ENCODE data around the gene ACAD10. TPM values are rescaled to one million over a fixed set of nuclear protein-coding genes. Genes with fewer than 3 reads are reported as not detected.

The ACAD10 gene
- total RNA-seq, 1 donor from 2014 or later = 16.9 TPM

GRCh38 chr12:111687952-111688351, 2.1 kb downstream of the ACAD10 start:
- DNase-seq (ENCODE audit: low read depth) (no peak), FAIRE-seq (no peak)
- TF ChIP-seq EZH2 (IDR thresholded peaks at IDR 0.05; ENCODE audit: insufficient read depth, low read length) (no peak), CTCF (IDR thresholded peaks at IDR 0.05; ENCODE audit: insufficient read depth, low read depth, low read length) (no peak)
- Mint-ChIP-seq H3K4me1 (ENCODE audit: low read depth, unreplicated experiment) (peaks cover 14% of the 10 kb centered on the region), H3K9me3 (ENCODE audit: unreplicated experiment) (no peaks in the 10 kb centered on the region), H3K36me3 (ENCODE audit: low read depth, unreplicated experiment) (peaks cover 12% of the 10 kb centered on the region), H3K27ac (ENCODE audit: unreplicated experiment) (no peak overlapping the region), H3K4me3 (ENCODE audit: unreplicated experiment) (no peak overlapping the region), H3K27me3 (ENCODE audit: low read depth, unreplicated experiment) (no peaks in the 10 kb centered on the region)
- H3K4me2 ChIP-seq (ENCODE audit: low read length) = no peak overlapping the region
- peaks cover 44% of the 10 kb centered on the region for H3K79me2 ChIP-seq (ENCODE audit: insufficient read depth, low read length)
- H3K9me3 ChIP-seq (ENCODE audit: insufficient read depth, low read depth, low read length) = no peaks in the 10 kb centered on the region
- H3K27ac ChIP-seq (ENCODE audit: low read depth, low read length) = no peak overlapping the region
- no peak overlapping the region for H3K4me3 ChIP-seq (ENCODE audit: insufficient read depth, low read depth, low read length)
- H3K9ac ChIP-seq (ENCODE audit: low read length) = no peak overlapping the region
- peaks cover 18% of the 10 kb centered on the region for H3K4me1 ChIP-seq (ENCODE audit: insufficient read depth, low read length)
- no peak overlapping the region for H2AFZ ChIP-seq (ENCODE audit: low read depth, low read length)
- H3K36me3 ChIP-seq (ENCODE audit: insufficient read depth, low read length) = no peaks in the 10 kb centered on the region
- peaks cover 23% of the 10 kb centered on the region for H4K20me1 ChIP-seq (ENCODE audit: insufficient read depth, low read length)
- no peaks in the 10 kb centered on the region for H3K27me3 ChIP-seq (ENCODE audit: insufficient read depth, low read length)

GRCh38 chr12:111691262-111691661, 5.4 kb downstream of the ACAD10 start:
- no peaks in the 10 kb centered on the region for H3K9me3 Mint-ChIP-seq (ENCODE audit: unreplicated experiment)
- no peaks in the 10 kb centered on the region for H3K27me3 Mint-ChIP-seq (ENCODE audit: low read depth, unreplicated experiment)
- no peak for FAIRE-seq
- H3K27ac Mint-ChIP-seq (ENCODE audit: unreplicated experiment) = no peak overlapping the region
- H3K4me1 ChIP-seq (ENCODE audit: insufficient read depth, low read length) = peaks cover 8% of the 10 kb centered on the region
- H3K36me3 Mint-ChIP-seq (ENCODE audit: low read depth, unreplicated experiment) = peaks cover 15% of the 10 kb centered on the region
- H3K27me3 ChIP-seq (ENCODE audit: insufficient read depth, low read length) = no peaks in the 10 kb centered on the region
- peaks cover 9% of the 10 kb centered on the region for H3K36me3 ChIP-seq (ENCODE audit: insufficient read depth, low read length)
- peaks cover 6% of the 10 kb centered on the region for H3K4me1 Mint-ChIP-seq (ENCODE audit: low read depth, unreplicated experiment)
- no peak overlapping the region for H3K4me3 Mint-ChIP-seq (ENCODE audit: unreplicated experiment)
- peaks cover 3% of the 10 kb centered on the region for H4K20me1 ChIP-seq (ENCODE audit: insufficient read depth, low read length)
- no peak for DNase-seq (ENCODE audit: low read depth)
- H3K9ac ChIP-seq (ENCODE audit: low read length) = no peak overlapping the region
- no peak overlapping the region for H3K4me3 ChIP-seq (ENCODE audit: insufficient read depth, low read depth, low read length)
- H2AFZ ChIP-seq (ENCODE audit: low read depth, low read length) = no peak overlapping the region
- no peaks in the 10 kb centered on the region for H3K9me3 ChIP-seq (ENCODE audit: insufficient read depth, low read depth, low read length)
- no peak overlapping the region for H3K27ac ChIP-seq (ENCODE audit: low read depth, low read length)
- TF ChIP-seq CTCF (IDR thresholded peaks at IDR 0.05; ENCODE audit: insufficient read depth, low read depth, low read length) = no peak
- TF ChIP-seq EZH2 (IDR thresholded peaks at IDR 0.05; ENCODE audit: insufficient read depth, low read length) = no peak
- H3K4me2 ChIP-seq (ENCODE audit: low read length) = no peak overlapping the region
- H3K79me2 ChIP-seq (ENCODE audit: insufficient read depth, low read length) = peaks cover 13% of the 10 kb centered on the region

- H2AFZ ChIP-seq (ENCODE audit: low read depth, low read length) = no peak overlapping the region
- DNase-seq (ENCODE audit: low read depth) = no peak
- no peaks in the 10 kb centered on the region for H3K9me3 ChIP-seq (ENCODE audit: insufficient read depth, low read depth, low read length)
- no peak overlapping the region for H3K4me3 Mint-ChIP-seq (ENCODE audit: unreplicated experiment)
- peaks cover under 1% of the 10 kb centered on the region for H3K79me2 ChIP-seq (ENCODE audit: insufficient read depth, low read length)
- no peaks in the 10 kb centered on the region for H3K4me1 ChIP-seq (ENCODE audit: insufficient read depth, low read length)
- no peaks in the 10 kb centered on the region for H3K4me1 Mint-ChIP-seq (ENCODE audit: low read depth, unreplicated experiment)
- H3K36me3 ChIP-seq (ENCODE audit: insufficient read depth, low read length) = peaks cover 9% of the 10 kb centered on the region
- peaks cover 3% of the 10 kb centered on the region for H4K20me1 ChIP-seq (ENCODE audit: insufficient read depth, low read length)
- no peak for FAIRE-seq
- no peak overlapping the region for H3K27ac ChIP-seq (ENCODE audit: low read depth, low read length)
- H3K9me3 Mint-ChIP-seq (ENCODE audit: unreplicated experiment) = no peaks in the 10 kb centered on the region
- no peak overlapping the region for H3K9ac ChIP-seq (ENCODE audit: low read length)
- TF ChIP-seq CTCF (IDR thresholded peaks at IDR 0.05; ENCODE audit: insufficient read depth, low read depth, low read length) = peak; percentile 31
- no peak for TF ChIP-seq EZH2 (IDR thresholded peaks at IDR 0.05; ENCODE audit: insufficient read depth, low read length)
- H3K27me3 ChIP-seq (ENCODE audit: insufficient read depth, low read length) = no peaks in the 10 kb centered on the region
- H3K27me3 Mint-ChIP-seq (ENCODE audit: low read depth, unreplicated experiment) = no peaks in the 10 kb centered on the region
- H3K36me3 Mint-ChIP-seq (ENCODE audit: low read depth, unreplicated experiment) = peaks cover 15% of the 10 kb centered on the region
- H3K4me2 ChIP-seq (ENCODE audit: low read length) = no peak overlapping the region
- no peak overlapping the region for H3K27ac Mint-ChIP-seq (ENCODE audit: unreplicated experiment)
- no peak overlapping the region for H3K4me3 ChIP-seq (ENCODE audit: insufficient read depth, low read depth, low read length)
These were observed 6.8 kb downstream of the ACAD10 start for GRCh38 chr12:111692575-111693210.
